CD14-positive monocyte (primary cell): ENCODE results near the gene STIP1. TPM values are rescaled to one million over a fixed set of nuclear protein-coding genes. Genes with fewer than 3 reads are reported as not detected.

ENCODE experiments used
- DNase-seq, 3 donors: peaks; one replicate each; pipeline ENCODE4 v3.0.0-alpha.2; 2011 to 2022
- H2AFZ ChIP-seq: 2 replicates; pipeline ENCODE4 v1.6.0; 2012; ENCODE audit warnings: mild to moderate bottlenecking, low read depth, low read length, inconsistent platforms; ENCODE audit not compliant: insufficient read depth, poor library complexity, severe bottlenecking
- H3K27ac ChIP-seq, 2 donors: 1 replicate in 1 of 2; 2 replicates in 1 of 2; pipeline ENCODE4 v1.5.1; 2012 to 2013; ENCODE audit warnings: low read length in 2 of 2, control low read depth in 1 of 2, inconsistent platforms in 1 of 2, low read depth in 1 of 2, mild to moderate bottlenecking in 1 of 2
- H3K27me3 ChIP-seq, 2 donors: one replicate each; pipeline versions ENCODE4 v1.6.0 to v1.6.1; 2011 to 2013; ENCODE audit warnings: low read length in 2 of 2; ENCODE audit not compliant: control insufficient read depth in 2 of 2, insufficient read depth in 2 of 2
- H3K36me3 ChIP-seq, 2 donors: replicated peaks in 1 of 2; 1 replicate in 1 of 2; 2 replicates in 1 of 2; pipeline versions ENCODE4 v1.5.1 to v1.6.1; 2012 to 2013; ENCODE audit warnings: low read length in 2 of 2, control low read depth in 1 of 2, inconsistent platforms in 1 of 2, mild to moderate bottlenecking in 1 of 2; ENCODE audit not compliant: insufficient read depth in 2 of 2, control insufficient read depth in 1 of 2
- H3K4me1 ChIP-seq, 2 donors: 1 replicate in 1 of 2; 2 replicates in 1 of 2; pipeline versions ENCODE4 v1.5.1 to v1.6.1; 2012 to 2013; ENCODE audit warnings: low read length in 2 of 2, control low read depth in 1 of 2, inconsistent platforms in 1 of 2, mild to moderate bottlenecking in 1 of 2, moderate library complexity in 1 of 2; ENCODE audit not compliant: insufficient read depth in 2 of 2, control insufficient read depth in 1 of 2
- H3K4me2 ChIP-seq: replicated peaks from 2 replicates; pipeline ENCODE3; 2012; ENCODE audit warnings: low read length, moderate library complexity, mild to moderate bottlenecking; ENCODE audit not compliant: poor library complexity, severe bottlenecking; ENCODE audit errors: extremely low read depth
- H3K4me3 ChIP-seq, 3 experiments: fragments of 200-600 bp in 1 of 3; sonication (generic) in 1 of 3; replicated peaks in 1 of 3; 1 replicate in 2 of 3; 2 replicates in 1 of 3; pipeline ENCODE4 v1.5.1; 2011 to 2013; ENCODE audit warnings: low read length in 3 of 3, mild to moderate bottlenecking in 3 of 3, control low read depth in 2 of 3, low read depth in 2 of 3, inconsistent platforms in 1 of 3, moderate library complexity in 1 of 3
- H3K79me2 ChIP-seq: 2 replicates; pipeline ENCODE4 v1.6.0; 2012; ENCODE audit warnings: mild to moderate bottlenecking, control low read depth, inconsistent platforms, low read length, moderate library complexity; ENCODE audit not compliant: insufficient read depth
- H3K9ac ChIP-seq: 2 replicates; pipeline ENCODE4 v1.6.0; 2017; ENCODE audit warnings: low read length, mild to moderate bottlenecking; ENCODE audit not compliant: insufficient read depth, poor library complexity, severe bottlenecking
- H3K9me3 ChIP-seq, 2 donors: replicated peaks in 1 of 2; 1 replicate in 1 of 2; 2 replicates in 1 of 2; pipeline versions ENCODE4 v1.5.1 to v1.6.1; 2012 to 2013; ENCODE audit warnings: low read length in 2 of 2, control low read depth in 1 of 2; ENCODE audit not compliant: control insufficient read depth in 1 of 2, insufficient read depth in 1 of 2
- H4K20me1 ChIP-seq: 2 replicates; pipeline ENCODE4 v1.6.0; 2012; ENCODE audit warnings: mild to moderate bottlenecking, low read length, control low read depth, moderate library complexity; ENCODE audit not compliant: insufficient read depth
- H3K27ac Mint-ChIP-seq, 7 donors: one replicate each; pipeline ENCODE4 v1.8.0; 2020; ENCODE audit warnings: mild to moderate bottlenecking in 7 of 7, mixed read lengths in 7 of 7, moderate library complexity in 6 of 7, inconsistent platforms in 2 of 7
- H3K27me3 Mint-ChIP-seq, 3 donors: one replicate each; pipeline ENCODE4 v1.8.0; 2021 to 2022; ENCODE audit warnings: low read depth in 3 of 3, mild to moderate bottlenecking in 3 of 3, mixed read lengths in 3 of 3, moderate library complexity in 3 of 3, inconsistent platforms in 1 of 3
- H3K36me3 Mint-ChIP-seq, 2 donors: one replicate each; pipeline ENCODE4 v1.8.0; 2020; ENCODE audit warnings: mixed read lengths in 2 of 2, inconsistent platforms in 1 of 2, mild to moderate bottlenecking in 1 of 2
- H3K4me1 Mint-ChIP-seq: one replicate; pipeline ENCODE4 v1.8.0; 2020; ENCODE audit warnings: mild to moderate bottlenecking, mixed read lengths
- H3K4me3 Mint-ChIP-seq, 2 donors: one replicate each; pipeline ENCODE4 v1.8.0; 2020; ENCODE audit warnings: mild to moderate bottlenecking in 2 of 2, mixed read lengths in 2 of 2, moderate library complexity in 1 of 2
- H3K9me3 Mint-ChIP-seq, 7 donors: one replicate each; pipeline ENCODE4 v1.8.0; 2020 to 2022; ENCODE audit warnings: mixed read lengths in 7 of 7, mild to moderate bottlenecking in 6 of 7, moderate library complexity in 6 of 7, inconsistent platforms in 2 of 7
- CTCF ChIP-seq: fragments of 200-600 bp; IDR thresholded peaks from one replicate; pipeline ENCODE4 v1.8.0; 2022; ENCODE audit warnings: antibody characterized with exemption, mild to moderate bottlenecking
- WGBS: methylation state at CpG from one replicate; pipeline ENCODE4 v1.1.5; 2013; ENCODE audit warnings: missing lambda C conversion rate; ENCODE audit not compliant: insufficient coverage; 5-methylcytosine and 5-hydroxymethylcytosine counted together
- intact Hi-C, 2 donors: fragments of 100-400 bp; cut with micrococcal nuclease; formaldehyde crosslinking; loops; one replicate each; pipeline versions ENCODE4 v1.15.0 to v1.15.1; 2023
- polyA plus RNA-seq, 3 donors: library from polyadenylated mRNA; depleted of rRNA in 1 of 3; unstranded in 2 of 3; stranded (reverse) in 1 of 3; fragments of 300-500 nt in 2 of 3; fragments of >200 nt in 1 of 3; fragmentation: Illumina TruSeq in 2 of 3; gene quantifications; 1 replicate in 2 of 3; 2 replicates in 1 of 3; pipeline ENCODE4 v1.2.3, GENCODE V29; 2012 to 2021

The STIP1 gene
- polyA plus RNA-seq, 3 donors = 44.5 to 52.0 (median 51.1) TPM

- H3K9ac ChIP-seq = peak within 1 kb of the TSS; percentile 69
- peaks cover 38% of the 10 kb centered on the region for H3K4me1 Mint-ChIP-seq
- DNase-seq = peak; percentile 22 to 64 (median 61)
- intact Hi-C loops = loop anchor here in 1 of 2 donors (2.0 to 5.0 kb wide), 2 partner anchors 36 to 50 kb away; partner anchors contain the start of genes CATSPERZ and GPR137
- H3K4me3 ChIP-seq = peak within 1 kb of the TSS; percentile 75 to 87 (median 83)
- peaks cover 28% of the 10 kb centered on the region for H4K20me1 ChIP-seq
- H3K27ac Mint-ChIP-seq = peak within 1 kb of the TSS; percentile 73 to 90 (median 80)
- H3K27ac ChIP-seq = peak within 1 kb of the TSS in 1 of 2 donors; percentile 74
- peaks cover 3 to 10% (median 8%) of the 10 kb centered on the region in 3 donors for H3K27me3 Mint-ChIP-seq
- H3K9me3 ChIP-seq = no peaks in the 10 kb centered on the region
- TF ChIP-seq CTCF = peak; percentile 83
- peak within 1 kb of the TSS; percentile 89 to 96 for H3K4me3 Mint-ChIP-seq
- H3K79me2 ChIP-seq = peaks cover 19% of the 10 kb centered on the region
- H3K9me3 Mint-ChIP-seq = no peaks in the 10 kb centered on the region
- peak within 1 kb of the TSS; percentile 79 for H2AFZ ChIP-seq
- WGBS = under 1% methylated on average over 75 of the region's 75 CpGs
- no peaks in the 10 kb centered on the region for H3K27me3 ChIP-seq
- H3K4me2 ChIP-seq = peak within 1 kb of the TSS; percentile 98
- peaks cover 16 to 21% of the 10 kb centered on the region in 2 donors for H3K36me3 ChIP-seq
- H3K36me3 Mint-ChIP-seq = peaks cover 13 to 22% of the 10 kb centered on the region in 2 donors
- H3K4me1 ChIP-seq = peaks cover 38 to 55% of the 10 kb centered on the region in 2 donors
Measured at GRCh38 chr11:64251016-64251752, 65.2 kb downstream of the STIP1 start, which contains the start of gene PLCB3. PLCB3 (plus strand) TSS chr11:64251530; CDS start chr11:64251650, 120 bp downstream.

- no peak for DNase-seq
- Histone ChIP-seq H3K27ac (peak overlapping the region in 1 of 2 donors; percentile 74), H3K9me3 (no peaks in the 10 kb centered on the region), H4K20me1 (peaks cover 28% of the 10 kb centered on the region), H3K4me3 (peak overlapping the region; percentile 75 to 87 (median 83)), H3K79me2 (peaks cover 18% of the 10 kb centered on the region), H3K27me3 (no peaks in the 10 kb centered on the region), H3K4me1 (peaks cover 36 to 53% of the 10 kb centered on the region in 2 donors), H3K36me3 (peaks cover 21 to 26% of the 10 kb centered on the region in 2 donors), H3K4me2 (peak overlapping the region; percentile 98), H2AFZ (peak overlapping the region; percentile 72), H3K9ac (peak overlapping the region; percentile 69)
- Mint-ChIP-seq H3K9me3 (no peaks in the 10 kb centered on the region), H3K27me3 (peaks cover 3 to 10% (median 8%) of the 10 kb centered on the region in 3 donors), H3K36me3 (peaks cover 18 to 27% of the 10 kb centered on the region in 2 donors), H3K4me1 (peaks cover 38% of the 10 kb centered on the region), H3K4me3 (peak overlapping the region; percentile 89 to 96), H3K27ac (peak overlapping the region; percentile 69 to 90 (median 80))
- no peak for TF ChIP-seq CTCF
- intact Hi-C loops = loop anchor here (2.0 to 5.0 kb wide), 3 partner anchors 17 to 49 kb away; partner anchors contain the start of genes CATSPERZ (in 1 of the 2) and GPR137 (in 1 of the 2)
- WGBS = under 1% methylated on average over 18 of the region's 18 CpGs
Measured at GRCh38 chr11:64251753-64252002, 65.7 kb downstream of the STIP1 start.
